Measurements from ENCODE around the gene PTGDR2. TPM values are rescaled to one million over a fixed set of nuclear protein-coding genes. Genes with fewer than 3 reads are reported as not detected.

PTGDR2 gene
- total RNA-seq, 1 experiment from 2014 or later = 0.31 TPM

DNA sequence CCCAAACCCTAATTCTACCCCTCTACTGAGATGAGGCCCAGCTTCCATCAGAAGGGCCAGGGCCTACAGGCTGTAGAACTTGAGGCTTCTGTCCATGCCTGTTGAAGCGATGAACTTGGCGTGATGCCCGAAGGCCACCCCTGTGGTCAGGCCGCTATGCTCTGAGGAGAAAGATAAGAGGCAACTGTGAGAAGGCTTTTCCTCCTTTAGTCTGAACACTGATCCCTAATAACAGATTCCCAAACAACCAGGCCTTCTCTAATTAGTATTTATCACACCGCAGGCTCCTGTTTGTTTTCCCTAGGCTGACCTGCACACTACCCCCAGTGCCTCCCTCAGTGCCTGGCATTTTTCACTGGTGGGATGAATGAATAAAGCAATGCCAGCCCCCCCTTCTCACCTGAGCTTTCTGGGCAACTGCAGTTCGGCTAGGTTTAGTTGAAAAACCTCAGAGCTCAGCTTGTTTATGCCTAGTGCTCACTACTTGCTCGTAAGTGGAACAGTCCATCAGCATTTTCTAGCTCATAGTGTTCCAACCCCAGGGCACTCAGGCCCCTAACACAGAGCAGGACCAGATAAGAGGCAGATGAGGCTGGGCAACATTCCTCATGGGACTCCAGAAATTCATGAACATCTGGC, 35.5 kb upstream of the PTGDR2 start:
- TF ChIP-seq, protein P1, sequence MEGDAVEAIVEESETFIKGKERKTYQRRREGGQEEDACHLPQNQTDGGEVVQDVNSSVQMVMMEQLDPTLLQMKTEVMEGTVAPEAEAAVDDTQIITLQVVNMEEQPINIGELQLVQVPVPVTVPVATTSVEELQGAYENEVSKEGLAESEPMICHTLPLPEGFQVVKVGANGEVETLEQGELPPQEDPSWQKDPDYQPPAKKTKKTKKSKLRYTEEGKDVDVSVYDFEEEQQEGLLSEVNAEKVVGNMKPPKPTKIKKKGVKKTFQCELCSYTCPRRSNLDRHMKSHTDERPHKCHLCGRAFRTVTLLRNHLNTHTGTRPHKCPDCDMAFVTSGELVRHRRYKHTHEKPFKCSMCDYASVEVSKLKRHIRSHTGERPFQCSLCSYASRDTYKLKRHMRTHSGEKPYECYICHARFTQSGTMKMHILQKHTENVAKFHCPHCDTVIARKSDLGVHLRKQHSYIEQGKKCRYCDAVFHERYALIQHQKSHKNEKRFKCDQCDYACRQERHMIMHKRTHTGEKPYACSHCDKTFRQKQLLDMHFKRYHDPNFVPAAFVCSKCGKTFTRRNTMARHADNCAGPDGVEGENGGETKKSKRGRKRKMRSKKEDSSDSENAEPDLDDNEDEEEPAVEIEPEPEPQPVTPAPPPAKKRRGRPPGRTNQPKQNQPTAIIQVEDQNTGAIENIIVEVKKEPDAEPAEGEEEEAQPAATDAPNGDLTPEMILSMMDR (IDR thresholded peaks at IDR 0.05; ENCODE audit: unreplicated experiment) = no peak
- Mint-ChIP-seq H3K4me1 (ENCODE audit: low read depth, unreplicated experiment) (no peaks in the 10 kb centered on the region), H3K27ac (ENCODE audit: unreplicated experiment) (no peak overlapping the region), H3K9me3 (ENCODE audit: low read depth, unreplicated experiment) (no peaks in the 10 kb centered on the region), H3K27me3 (ENCODE audit: unreplicated experiment) (no peaks in the 10 kb centered on the region), H3K36me3 (ENCODE audit: insufficient read depth, unreplicated experiment) (peaks cover 8% of the 10 kb centered on the region), H3K4me3 (ENCODE audit: low read depth, unreplicated experiment) (no peak overlapping the region)
- BruUV-seq (replicated peaks) = no TSS peak
- intact Hi-C loops (cut with micrococcal nuclease; ENCODE audit: unreplicated experiment) = no loop called here
- CTCF ChIA-PET = interaction anchor here (0.6 kb wide), 1 partner anchor 134 kb away, joined by 3 read pairs; the partner anchor contains the start of gene MS4A15
- no peak for DNase-seq

DNA sequence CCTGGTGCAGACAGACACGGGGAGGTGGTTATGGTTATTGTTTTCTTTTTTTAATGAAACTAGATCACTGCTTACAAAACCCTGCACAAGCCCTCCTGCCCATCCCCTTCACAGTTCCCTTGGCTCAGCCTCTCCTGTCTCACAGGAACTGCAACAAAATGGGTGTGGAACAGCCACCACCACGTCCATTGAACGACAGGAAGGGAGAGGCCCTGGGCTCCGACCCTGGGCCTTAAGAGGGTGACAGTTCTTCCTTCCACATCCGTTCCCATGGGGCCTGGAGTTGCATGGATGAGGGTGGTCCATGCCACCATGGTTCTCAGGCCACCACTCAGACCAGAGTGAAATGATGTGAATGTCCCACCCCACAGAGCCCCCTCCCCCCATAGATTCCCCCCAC, 34.9 kb upstream of the PTGDR2 start:
- intact Hi-C loops (cut with micrococcal nuclease; ENCODE audit: unreplicated experiment) = no loop called here
- Mint-ChIP-seq H3K36me3 (ENCODE audit: insufficient read depth, unreplicated experiment) (peaks cover 6% of the 10 kb centered on the region), H3K9me3 (ENCODE audit: low read depth, unreplicated experiment) (no peaks in the 10 kb centered on the region), H3K27me3 (ENCODE audit: unreplicated experiment) (no peaks in the 10 kb centered on the region), H3K27ac (ENCODE audit: unreplicated experiment) (no peak overlapping the region), H3K4me1 (ENCODE audit: low read depth, unreplicated experiment) (no peaks in the 10 kb centered on the region), H3K4me3 (ENCODE audit: low read depth, unreplicated experiment) (no peak overlapping the region)
- TF ChIP-seq, protein P1 (IDR thresholded peaks at IDR 0.05; ENCODE audit: unreplicated experiment) = no peak
- CTCF ChIA-PET = no interaction called here
- no TSS peak for BruUV-seq (replicated peaks)
- DNase-seq = no peak

DNA sequence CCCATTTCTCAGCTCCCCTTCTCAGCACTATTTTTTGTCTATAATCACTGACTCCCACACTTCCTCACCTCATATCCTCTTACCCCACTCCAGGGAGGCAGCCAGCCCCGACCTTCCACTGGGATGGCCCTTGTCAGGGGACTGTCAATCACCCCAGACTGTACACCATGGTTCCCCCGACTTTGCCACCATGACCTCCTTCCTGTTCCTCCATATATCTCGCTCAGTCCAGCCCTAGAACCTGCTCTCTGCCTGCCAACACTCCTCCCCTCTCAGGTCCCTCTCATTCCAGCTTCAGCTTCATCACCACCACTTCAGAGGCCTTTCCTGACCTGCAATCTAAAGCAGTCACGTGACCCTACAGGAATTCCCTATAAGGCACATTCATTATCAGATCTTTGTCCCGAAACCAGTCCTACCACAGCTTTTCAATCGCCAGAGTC, 34.1 kb upstream of the PTGDR2 start:
- no peaks in the 10 kb centered on the region for H3K4me1 Mint-ChIP-seq (ENCODE audit: low read depth, unreplicated experiment)
- H3K4me3 Mint-ChIP-seq (ENCODE audit: low read depth, unreplicated experiment) = no peak overlapping the region
- H3K36me3 Mint-ChIP-seq (ENCODE audit: insufficient read depth, unreplicated experiment) = peaks cover 6% of the 10 kb centered on the region
- H3K9me3 Mint-ChIP-seq (ENCODE audit: low read depth, unreplicated experiment) = no peaks in the 10 kb centered on the region
- intact Hi-C loops (cut with micrococcal nuclease; ENCODE audit: unreplicated experiment) = no loop called here
- TF ChIP-seq, protein P1 (IDR thresholded peaks at IDR 0.05; ENCODE audit: unreplicated experiment) = no peak
- no peaks in the 10 kb centered on the region for H3K27me3 Mint-ChIP-seq (ENCODE audit: unreplicated experiment)
- BruUV-seq (replicated peaks) = no TSS peak
- no peak overlapping the region for H3K27ac Mint-ChIP-seq (ENCODE audit: unreplicated experiment)
- DNase-seq = no peak
- CTCF ChIA-PET = interaction anchor here (0.7 kb wide), 1 partner anchor 118 kb away, joined by 4 read pairs; no protein-coding TSS in a partner anchor

DNA sequence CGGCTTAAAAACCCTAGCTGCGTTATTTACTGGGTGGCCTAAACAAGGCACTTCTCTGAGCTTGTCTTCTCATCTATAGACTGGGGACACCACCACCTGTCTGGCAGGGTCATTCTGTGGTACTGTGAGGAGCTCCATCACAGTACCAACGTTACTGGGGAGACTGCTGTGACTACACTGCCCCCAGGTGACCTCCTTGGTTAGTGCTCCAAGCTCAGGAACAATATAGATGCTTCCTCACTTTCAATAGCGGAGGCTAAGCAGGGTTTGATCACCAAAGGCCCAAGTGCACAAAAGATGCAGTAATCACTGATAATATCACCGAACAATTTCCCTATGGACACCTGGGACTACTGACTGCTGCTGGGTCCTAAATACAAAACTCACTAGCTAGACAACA, 31.8 kb upstream of the PTGDR2 start:
- peak; percentile 47 for DNase-seq
- CTCF ChIA-PET = interaction anchor here (0.7 to 1.8 kb wide), 11 partner anchors 12 to 542 kb away, joined by 3 to 54 read pairs (median 4); partner anchors contain the start of gene TMEM109
- no peaks in the 10 kb centered on the region for H3K27me3 Mint-ChIP-seq (ENCODE audit: unreplicated experiment)
- intact Hi-C loops (cut with micrococcal nuclease; ENCODE audit: unreplicated experiment) = loop anchor here (1.0 kb wide), 2 partner anchors 56 to 112 kb away; no protein-coding TSS in a partner anchor
- no peaks in the 10 kb centered on the region for H3K9me3 Mint-ChIP-seq (ENCODE audit: low read depth, unreplicated experiment)
- H3K27ac Mint-ChIP-seq (ENCODE audit: unreplicated experiment) = no peak overlapping the region
- H3K4me3 Mint-ChIP-seq (ENCODE audit: low read depth, unreplicated experiment) = no peak overlapping the region
- no peaks in the 10 kb centered on the region for H3K4me1 Mint-ChIP-seq (ENCODE audit: low read depth, unreplicated experiment)
- H3K36me3 Mint-ChIP-seq (ENCODE audit: insufficient read depth, unreplicated experiment) = peaks cover 6% of the 10 kb centered on the region
- BruUV-seq (replicated peaks) = no TSS peak
- TF ChIP-seq, protein P1 (IDR thresholded peaks at IDR 0.05; ENCODE audit: unreplicated experiment) = peak; percentile 30

Data from Calu3 (cell line).